Epithelial cell of esophagus (primary cell): Measurements from ENCODE around the gene PLEKHG5.
A peak's percentile ranks its signal among the peaks of the same experiment; 100 is the strongest.

ENCODE experiments used
- DNase-seq: peaks from one replicate; pipeline ENCODE4 v3.0.0; 2010; ENCODE audit warnings: low read depth
- H3K4me3 ChIP-seq: 2 replicates; pipeline ENCODE4 v1.5.1; 2011; ENCODE audit warnings: mild to moderate bottlenecking, low read length, control low read depth
- TF ChIP-seq, protein P1 (sequence below): IDR thresholded peaks from 2 replicates; pipeline ENCODE4 v1.5.1; 2011; ENCODE audit warnings: low read depth, mild to moderate bottlenecking, low read length, control low read depth, inconsistent platforms; ENCODE audit not compliant: insufficient read depth; ENCODE audit errors: missing control alignments

The PLEKHG5 gene

DNA sequence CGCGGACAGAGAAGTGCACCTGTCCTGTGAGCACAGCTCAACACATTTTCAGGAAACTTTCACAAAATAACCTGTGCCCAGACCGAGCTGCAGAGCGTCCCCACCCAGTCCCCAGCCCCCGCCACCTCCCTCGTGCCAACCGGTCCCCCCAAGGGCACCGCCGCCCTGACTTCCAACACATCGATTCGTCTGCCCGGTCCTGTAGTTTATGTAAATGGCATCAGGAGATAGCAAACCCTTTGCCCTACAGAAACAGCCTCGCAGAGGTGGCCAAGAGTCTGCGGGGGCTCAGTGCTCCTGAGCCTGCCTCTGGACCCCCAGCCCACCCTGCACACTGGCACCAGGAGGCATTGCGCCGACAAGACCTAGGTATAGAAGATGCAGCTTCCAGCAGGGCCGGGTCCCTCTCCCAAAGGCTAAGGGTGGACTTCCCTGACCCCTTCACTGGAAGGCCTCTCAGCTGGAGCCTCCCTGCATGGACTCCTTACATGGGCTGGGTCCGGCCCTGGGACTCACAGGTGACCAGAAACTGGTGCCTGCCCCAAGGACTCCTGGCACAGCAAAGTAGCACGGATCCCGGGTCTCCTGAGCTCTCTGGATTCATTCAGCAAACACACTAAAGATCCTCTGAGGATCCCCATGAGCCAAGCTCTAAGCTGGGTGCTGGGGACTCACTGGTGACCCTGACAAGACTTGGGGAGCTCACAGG, 6.6 kb upstream of the PLEKHG5 start:
- peak overlapping the region; percentile 65 for H3K4me3 ChIP-seq
- TF ChIP-seq, protein P1, sequence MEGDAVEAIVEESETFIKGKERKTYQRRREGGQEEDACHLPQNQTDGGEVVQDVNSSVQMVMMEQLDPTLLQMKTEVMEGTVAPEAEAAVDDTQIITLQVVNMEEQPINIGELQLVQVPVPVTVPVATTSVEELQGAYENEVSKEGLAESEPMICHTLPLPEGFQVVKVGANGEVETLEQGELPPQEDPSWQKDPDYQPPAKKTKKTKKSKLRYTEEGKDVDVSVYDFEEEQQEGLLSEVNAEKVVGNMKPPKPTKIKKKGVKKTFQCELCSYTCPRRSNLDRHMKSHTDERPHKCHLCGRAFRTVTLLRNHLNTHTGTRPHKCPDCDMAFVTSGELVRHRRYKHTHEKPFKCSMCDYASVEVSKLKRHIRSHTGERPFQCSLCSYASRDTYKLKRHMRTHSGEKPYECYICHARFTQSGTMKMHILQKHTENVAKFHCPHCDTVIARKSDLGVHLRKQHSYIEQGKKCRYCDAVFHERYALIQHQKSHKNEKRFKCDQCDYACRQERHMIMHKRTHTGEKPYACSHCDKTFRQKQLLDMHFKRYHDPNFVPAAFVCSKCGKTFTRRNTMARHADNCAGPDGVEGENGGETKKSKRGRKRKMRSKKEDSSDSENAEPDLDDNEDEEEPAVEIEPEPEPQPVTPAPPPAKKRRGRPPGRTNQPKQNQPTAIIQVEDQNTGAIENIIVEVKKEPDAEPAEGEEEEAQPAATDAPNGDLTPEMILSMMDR = no peak
- DNase-seq = no peak

DNA sequence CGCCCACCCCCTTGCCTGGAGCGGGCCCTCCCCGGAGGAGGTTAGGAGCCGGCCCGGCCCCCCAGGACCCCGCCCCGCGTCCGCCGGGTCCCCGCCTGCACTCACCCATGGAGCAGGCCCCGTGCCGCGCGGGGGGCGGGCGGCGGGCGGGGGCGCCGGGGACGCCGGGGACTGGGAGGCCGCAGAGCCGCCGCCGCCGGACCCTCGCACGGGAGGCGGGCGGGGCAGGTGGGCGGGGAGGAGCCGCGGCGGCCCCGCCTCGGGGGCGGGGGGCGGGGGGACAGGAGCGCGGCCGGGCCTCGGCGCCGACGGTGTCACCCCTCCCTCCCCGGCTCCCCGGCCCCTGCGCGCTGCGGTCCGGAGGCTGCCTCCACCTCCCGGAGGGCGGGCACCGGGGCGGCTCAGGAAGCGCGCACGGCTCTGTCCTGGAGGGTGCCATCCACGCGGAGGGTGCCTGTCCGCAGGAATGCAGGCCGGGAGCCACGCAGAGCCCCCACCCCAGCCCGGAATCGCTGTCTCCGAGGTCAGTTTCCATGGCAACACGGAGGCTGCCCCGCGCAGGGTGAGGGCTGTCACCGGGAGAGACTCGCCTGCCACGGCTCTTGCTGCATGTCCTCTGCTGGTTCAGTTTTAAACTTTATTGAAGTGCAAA, 5.9 kb upstream of the PLEKHG5 start:
- DNase-seq = peak; percentile 66
- peak overlapping the region; percentile 68 for H3K4me3 ChIP-seq
- TF ChIP-seq, protein P1 = no peak

DNA sequence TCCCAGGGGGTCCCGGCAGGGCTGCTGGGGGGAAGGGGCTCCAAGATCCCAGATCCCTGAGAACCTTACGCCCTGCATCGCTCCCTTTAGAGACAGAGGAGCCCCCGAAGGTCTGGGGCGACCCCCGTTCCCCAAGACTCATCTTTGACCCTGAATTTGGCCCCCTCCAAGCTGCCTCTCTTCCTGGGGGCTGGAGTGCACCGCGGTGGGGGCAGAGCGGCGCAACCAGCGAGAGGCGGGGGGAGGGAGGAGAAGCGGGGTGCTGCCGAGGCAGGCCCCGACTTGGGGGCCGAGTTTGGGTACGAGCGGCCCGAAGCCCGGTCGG, 5.4 kb upstream of the PLEKHG5 start:
- H3K4me3 ChIP-seq = peak overlapping the region; percentile 68
- TF ChIP-seq, protein P1 = no peak
- no peak for DNase-seq

DNA sequence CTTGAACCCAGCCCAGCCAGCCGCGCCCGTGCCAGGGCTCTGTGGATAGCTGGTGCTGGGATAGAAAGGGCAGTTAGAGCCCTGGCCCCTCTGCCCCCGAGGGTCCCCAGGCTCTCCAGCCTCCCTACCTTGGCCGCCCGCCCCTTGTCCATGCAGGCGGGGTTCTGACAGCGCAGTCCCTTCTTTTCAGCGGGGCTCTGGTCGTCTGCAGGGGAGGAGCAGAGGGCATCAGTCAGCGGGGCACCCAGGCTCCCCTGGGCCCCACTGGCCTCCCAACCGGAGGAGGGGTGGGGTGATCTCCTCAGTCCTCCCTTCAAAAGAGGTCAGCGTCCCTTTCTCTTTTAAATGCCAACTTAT, 4.9 kb upstream of the PLEKHG5 start:
- no peak for DNase-seq
- TF ChIP-seq, protein P1 = no peak
- H3K4me3 ChIP-seq = peak overlapping the region; percentile 68

DNA sequence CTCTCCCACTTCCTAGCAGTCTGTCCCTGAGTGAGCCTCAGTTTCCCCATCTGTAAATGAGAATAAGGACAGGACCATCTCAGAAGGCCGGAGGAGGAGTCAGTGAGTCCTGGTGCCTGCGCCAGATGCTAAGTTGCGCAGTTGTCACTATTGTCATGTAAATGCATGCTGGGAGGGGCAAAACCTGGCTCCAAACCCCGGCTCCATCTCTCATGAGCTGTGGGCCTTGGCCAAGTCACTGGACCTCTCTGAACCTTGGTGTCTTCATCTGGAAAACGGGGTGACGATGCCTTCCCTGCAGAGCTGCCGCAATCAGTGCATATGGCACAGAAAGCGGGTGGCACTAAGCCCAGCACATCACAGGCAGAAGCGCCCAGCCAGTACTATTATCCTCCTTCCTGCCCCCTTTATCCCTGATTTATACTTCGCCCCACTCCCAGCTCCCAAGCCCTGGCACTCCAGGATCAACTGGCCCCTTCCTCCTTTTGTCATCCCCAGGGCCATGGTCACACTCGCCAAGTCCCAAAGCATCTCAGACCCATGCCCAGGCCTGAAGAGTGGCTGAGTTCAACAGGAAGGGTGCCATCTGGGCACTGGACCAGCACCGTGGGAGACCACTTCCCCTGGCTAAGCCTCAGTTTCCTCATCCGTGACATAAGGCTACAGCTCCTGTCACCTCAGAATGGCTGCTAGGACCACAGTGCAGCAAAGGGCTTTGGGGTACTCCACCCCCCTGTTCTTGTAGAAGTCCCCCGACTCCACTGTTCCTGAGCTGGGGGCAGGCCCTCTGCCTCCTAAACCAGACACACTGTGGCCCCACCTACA, 4.3 kb upstream of the PLEKHG5 start:
- TF ChIP-seq, protein P1 = no peak
- H3K4me3 ChIP-seq = peak overlapping the region; percentile 68
- no peak for DNase-seq

DNA sequence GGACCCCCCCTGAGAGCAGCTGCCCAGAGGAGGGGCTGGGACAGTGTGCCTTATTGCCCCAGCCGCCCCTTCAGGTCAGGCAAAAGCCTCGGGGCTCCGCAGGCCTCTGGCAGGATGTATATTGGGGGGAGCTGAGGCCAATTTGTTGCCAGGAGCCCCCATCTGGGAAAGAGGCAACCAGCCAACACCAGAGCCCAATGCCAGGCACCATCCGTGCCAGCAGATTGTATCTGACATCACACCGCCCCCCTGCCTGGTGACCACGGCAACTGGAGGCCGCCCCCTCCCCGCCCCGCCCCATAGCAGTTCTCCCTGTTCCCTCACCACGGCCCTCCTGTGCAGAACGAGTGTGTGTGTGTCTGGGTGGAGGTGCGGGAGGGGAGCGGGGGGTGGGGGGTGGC, 3.6 kb upstream of the PLEKHG5 start:
- H3K4me3 ChIP-seq = no peak overlapping the region
- TF ChIP-seq, protein P1 = no peak
- DNase-seq = peak; percentile 32
